K562 (cell line): ENCODE data around the gene PIK3C2B. TPM values are rescaled to one million over a fixed set of nuclear protein-coding genes. Genes with fewer than 3 reads are reported as not detected.
A peak's percentile ranks its signal among the peaks of the same experiment; 100 is the strongest.

Experiments
- GTF3C2 ChIP-seq: IDR thresholded peaks from 3 replicates; pipeline ENCODE4 v1.6.1; 2011; ENCODE audit warnings: borderline replicate concordance, mild to moderate bottlenecking, moderate library complexity; ENCODE audit not compliant: insufficient read length; ENCODE audit errors: extremely low read depth
- HNRNPLL ChIP-seq: fragments of 200-400 bp; formaldehyde crosslinking; IDR thresholded peaks from 2 replicates; pipeline ENCODE4 v1.6.1; 2017; ENCODE audit warnings: low read length, low read depth, mild to moderate bottlenecking; ENCODE audit not compliant: poor library complexity, severe bottlenecking
- JUN ChIP-seq, 2 experiments: sonication (generic) in 1 of 2; formaldehyde crosslinking in 1 of 2; IDR thresholded peaks; 2 replicates each; pipeline versions ENCODE4 v1.6.1 to v1.8.0; 2012 to 2022; ENCODE audit warnings: borderline replicate concordance in 2 of 2, mild to moderate bottlenecking in 2 of 2, improper control_type of control experiment in 1 of 2, low read depth in 1 of 2, low read length in 1 of 2, missing genetic modification reagents in 1 of 2
- KLF13 ChIP-seq: fragments of 450-650 bp; IDR thresholded peaks from 2 replicates; pipeline ENCODE4 v1.6.1; 2016; ENCODE audit warnings: missing genetic modification characterization, low read depth, mild to moderate bottlenecking, missing compliant biosample characterization, moderate library complexity, borderline replicate concordance
- MBD2 ChIP-seq: sonication (generic); IDR thresholded peaks from 2 replicates; pipeline ENCODE4 v1.6.1; 2016; ENCODE audit warnings: low read depth, borderline replicate concordance
- PBX2 ChIP-seq, 2 experiments: IDR thresholded peaks in 1 of 2; conservative IDR thresholded peaks in 1 of 2; 2 replicates each; pipeline ENCODE4 v1.6.1; 2016; ENCODE audit warnings: low read depth in 2 of 2, mild to moderate bottlenecking in 1 of 2, missing compliant biosample characterization in 1 of 2, missing genetic modification characterization in 1 of 2, moderate library complexity in 1 of 2
- PHTF2 ChIP-seq: fragments of 250-450 bp; sonication (Bioruptor Pico); IDR thresholded peaks from 2 replicates; pipeline ENCODE4 v1.5.0; 2021; ENCODE audit warnings: mild to moderate bottlenecking
- RAD51 ChIP-seq: fragments of 450-650 bp; IDR thresholded peaks from 2 replicates; pipeline ENCODE4 v1.7.1; 2016; ENCODE audit warnings: low read depth, mild to moderate bottlenecking, borderline replicate concordance
- RBFOX2 ChIP-seq: fragments of 200-400 bp; formaldehyde crosslinking; IDR thresholded peaks from 2 replicates; pipeline ENCODE4 v1.6.1; 2017; ENCODE audit warnings: low read depth, mild to moderate bottlenecking, low read length, moderate library complexity
- RBM14 ChIP-seq: fragments of 200-400 bp; formaldehyde crosslinking; IDR thresholded peaks from 2 replicates; pipeline ENCODE4 v1.6.1; 2018; ENCODE audit warnings: low read depth, mild to moderate bottlenecking, low read length, moderate library complexity, borderline replicate concordance; ENCODE audit not compliant: insufficient read depth
- TAF15 ChIP-seq: fragments of 200-400 bp; formaldehyde crosslinking; IDR thresholded peaks from 2 replicates; pipeline ENCODE4 v1.6.1; 2017; ENCODE audit warnings: mild to moderate bottlenecking, low read depth, low read length, moderate library complexity
- XRCC4 ChIP-seq: IDR thresholded peaks from one replicate; pipeline ENCODE4 v1.6.1; 2011; ENCODE audit not compliant: insufficient read depth, insufficient read length; ENCODE audit errors: extremely low read depth
- XRCC5 ChIP-seq: fragments of 200-400 bp; formaldehyde crosslinking; IDR thresholded peaks from 2 replicates; pipeline ENCODE4 v1.6.1; 2017; ENCODE audit warnings: low read depth, mild to moderate bottlenecking, low read length
- YBX1 ChIP-seq: fragments of 450-650 bp; IDR thresholded peaks from 2 replicates; pipeline ENCODE4 v1.7.1; 2016; ENCODE audit warnings: mild to moderate bottlenecking
- ZBTB12 ChIP-seq: fragments of 250-450 bp; sonication (Bioruptor Pico); IDR thresholded peaks from 2 replicates; pipeline ENCODE4 v1.4.0; 2020
- ZNF134 ChIP-seq: fragments of 250-450 bp; sonication (Bioruptor Pico); conservative IDR thresholded peaks from 2 replicates; pipeline ENCODE4 v1.4.0; 2020
- ZNF695 ChIP-seq: fragments of 450-650 bp; formaldehyde crosslinking; IDR thresholded peaks from 2 replicates; pipeline ENCODE4 v1.4.0; 2020; ENCODE audit warnings: mild to moderate bottlenecking, moderate library complexity
- polyA plus RNA-seq, 8 experiments: library from polyadenylated mRNA; depleted of rRNA in 4 of 8; stranded (reverse) in 5 of 8; unstranded in 3 of 8; fragments of >200 nt; fragmentation: Nextera tagmentation in 2 of 8; fragmentation: Illumina TruSeq in 1 of 8; extraction: Ambion mirVana in 2 of 8; extraction: Trizol in 1 of 8; gene quantifications; 2 replicates each; pipeline versions ENCODE4 v1.2.1 to v1.2.3, GENCODE V29; 2011 to 2014; ENCODE audit warnings: inconsistent platforms in 1 of 8, missing spikeins in 1 of 8
- total RNA-seq, 7 experiments: library from RNA; depleted of rRNA in 6 of 7; stranded (reverse); fragments of >200 nt in 6 of 7; fragmentation: Illumina TruSeq in 2 of 7; extraction: Trizol in 2 of 7; gene quantifications; 2 replicates each; pipeline versions ENCODE4 v1.2.1 to v1.2.3, GENCODE V29; 2011 to 2021; ENCODE audit warnings: low replicate concordance in 1 of 7

PIK3C2B gene
- total and polyA plus RNA-seq, 9 of the 15 experiments (the other 6 are each of a cell fraction or from before 2014, with no cell fraction given) = 0.10 to 2.9 (median 0.72) TPM

GRCh38 chr1:204465546-204466415 is 28.8 kb downstream of the PIK3C2B start (continued):
- TF ChIP-seq PBX2 (CRISPR knock-in tag; IDR thresholded peaks at IDR 0.05; ENCODE audit: low read depth) (no peak), PBX2 (tag; conservative IDR thresholded peaks at IDR 0.05; ENCODE audit: low read depth) (no peak), PHTF2 (CRISPR knock-in tag) (no peak), ZNF695 (CRISPR knock-in tag) (no peak), RBM14 (no peak), TAF15 (no peak), YBX1 (no peak), ZBTB12 (CRISPR knock-in tag) (0 out of 2 replicates have a peak, but pooled peaks have one; percentile 6), JUN (IDR thresholded peaks at IDR 0.05; ENCODE audit: borderline replicate concordance, low read depth, low read length) (no peak), JUN (CRISPR knock-in tag; IDR thresholded peaks at IDR 0.05; ENCODE audit: borderline replicate concordance) (no peak), RAD51 (no peak), KLF13 (tag) (no peak), HNRNPLL (no peak), XRCC5 (no peak), XRCC4 (no peak), ZNF134 (CRISPR knock-in tag) (peak; percentile 36; the same call in 1 of the 2 replicates), RBFOX2 (no peak), GTF3C2 (no peak), MBD2 (no peak)
